Measurements from ENCODE around the gene IGFALS. TPM values are rescaled to one million over a fixed set of nuclear protein-coding genes. Genes with fewer than 3 reads are reported as not detected.

IGFALS gene
- total and polyA plus RNA-seq, 7 donors, result 0.12 to 0.38 (median 0.18) TPM; not detected in 3

DNA sequence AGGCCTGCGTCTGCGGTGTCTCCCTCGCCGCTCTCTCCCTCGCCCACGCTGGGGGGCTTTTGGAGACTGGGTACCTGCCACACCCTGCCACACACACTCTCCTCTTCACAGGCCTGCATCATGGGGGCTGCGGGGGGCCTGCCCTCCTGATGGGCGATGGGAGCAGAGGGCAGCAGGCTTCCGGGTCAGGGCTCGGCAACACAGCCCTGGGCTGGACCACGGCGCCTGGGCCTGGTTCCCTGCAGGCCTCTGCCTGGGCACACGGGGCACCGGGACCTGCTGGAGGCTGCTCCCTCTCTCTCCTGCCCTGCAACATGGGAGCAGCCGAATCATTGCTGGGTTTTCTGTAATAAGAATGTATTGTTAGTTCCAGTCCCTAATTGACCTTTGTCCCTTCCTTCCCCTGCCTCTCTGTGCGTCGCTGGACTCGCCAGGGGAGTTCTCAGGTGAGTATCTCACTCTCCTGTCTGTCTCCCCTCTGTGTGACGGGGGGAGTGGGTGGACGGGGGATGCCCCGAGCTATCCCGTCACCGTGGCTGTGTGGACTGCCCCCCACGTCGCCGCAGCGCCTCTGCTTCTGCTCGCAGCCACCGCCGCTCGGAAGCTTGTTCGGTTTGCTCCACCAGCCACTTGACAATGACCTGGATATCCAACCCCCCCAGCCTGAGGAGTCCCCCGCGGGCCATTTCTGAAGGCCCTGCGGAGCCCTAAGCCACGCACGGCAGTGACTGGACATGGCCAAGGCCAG lies 35.6 kb downstream of the IGFALS start:
- Histone ChIP-seq H3K4me3 (no peak overlapping the region), H3K4me1 (no peaks in the 10 kb centered on the region), H3K36me3 (ENCODE audit: insufficient read depth in 1 of 2, low read depth in 1 of 2) (peaks cover 0 to 70% of the 10 kb centered on the region in 2 donors), H3K27me3 (ENCODE audit: insufficient read depth in 3 of 3, low read length in 2 of 3) (no peaks in the 10 kb centered on the region), H3K27ac (no peak overlapping the region), H3K9me3 (no peaks in the 10 kb centered on the region)
- 94 to 95% (median 95%) methylated on average over 32 to 37 of the region's 37 CpGs for WGBS, 3 donors
- ATAC-seq, result no peak
- TF ChIP-seq, protein P1, sequence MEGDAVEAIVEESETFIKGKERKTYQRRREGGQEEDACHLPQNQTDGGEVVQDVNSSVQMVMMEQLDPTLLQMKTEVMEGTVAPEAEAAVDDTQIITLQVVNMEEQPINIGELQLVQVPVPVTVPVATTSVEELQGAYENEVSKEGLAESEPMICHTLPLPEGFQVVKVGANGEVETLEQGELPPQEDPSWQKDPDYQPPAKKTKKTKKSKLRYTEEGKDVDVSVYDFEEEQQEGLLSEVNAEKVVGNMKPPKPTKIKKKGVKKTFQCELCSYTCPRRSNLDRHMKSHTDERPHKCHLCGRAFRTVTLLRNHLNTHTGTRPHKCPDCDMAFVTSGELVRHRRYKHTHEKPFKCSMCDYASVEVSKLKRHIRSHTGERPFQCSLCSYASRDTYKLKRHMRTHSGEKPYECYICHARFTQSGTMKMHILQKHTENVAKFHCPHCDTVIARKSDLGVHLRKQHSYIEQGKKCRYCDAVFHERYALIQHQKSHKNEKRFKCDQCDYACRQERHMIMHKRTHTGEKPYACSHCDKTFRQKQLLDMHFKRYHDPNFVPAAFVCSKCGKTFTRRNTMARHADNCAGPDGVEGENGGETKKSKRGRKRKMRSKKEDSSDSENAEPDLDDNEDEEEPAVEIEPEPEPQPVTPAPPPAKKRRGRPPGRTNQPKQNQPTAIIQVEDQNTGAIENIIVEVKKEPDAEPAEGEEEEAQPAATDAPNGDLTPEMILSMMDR (IDR thresholded peaks at IDR 0.05), result no peak
- intact Hi-C loops (cut with DNase I), result no loop called here
- no peak for DNase-seq

DNA sequence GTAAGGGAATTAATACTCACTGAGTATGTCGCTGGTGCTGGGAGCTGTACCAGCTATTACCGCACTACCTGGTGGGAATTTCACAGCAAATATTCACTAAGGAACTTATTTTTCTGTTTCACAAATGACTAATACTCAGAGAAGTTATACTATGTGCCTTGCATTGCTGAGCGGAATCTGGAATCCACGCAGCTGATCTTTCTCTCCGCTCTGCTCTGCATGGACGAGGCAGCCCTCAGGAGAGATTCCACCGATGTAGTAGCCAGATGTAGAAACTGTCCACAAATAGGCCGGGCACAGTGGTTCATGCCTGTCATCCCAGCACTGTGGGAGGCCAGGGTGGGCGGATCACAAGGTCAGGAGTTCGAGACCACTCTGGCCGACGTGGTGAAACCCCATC lies 39.3 kb downstream of the IGFALS start:
- intact Hi-C loops (cut with DNase I), result no loop called here
- H3K4me1 ChIP-seq, result no peaks in the 10 kb centered on the region
- DNase-seq (no peak), ATAC-seq (no peak)
- no peak overlapping the region for H3K4me3 ChIP-seq
- H3K36me3 ChIP-seq (ENCODE audit: insufficient read depth in 1 of 2, low read depth in 1 of 2), result peaks cover 0 to 76% of the 10 kb centered on the region in 2 donors
- H3K9me3 ChIP-seq, result no peaks in the 10 kb centered on the region
- TF ChIP-seq, protein P1 (IDR thresholded peaks at IDR 0.05), result no peak
- no peaks in the 10 kb centered on the region for H3K27me3 ChIP-seq (ENCODE audit: insufficient read depth in 3 of 3, low read length in 2 of 3)
- WGBS, 3 donors, result 92 to 94% (median 92%) methylated on average over 12 of the region's 12 CpGs
- no peak overlapping the region for H3K27ac ChIP-seq

DNA sequence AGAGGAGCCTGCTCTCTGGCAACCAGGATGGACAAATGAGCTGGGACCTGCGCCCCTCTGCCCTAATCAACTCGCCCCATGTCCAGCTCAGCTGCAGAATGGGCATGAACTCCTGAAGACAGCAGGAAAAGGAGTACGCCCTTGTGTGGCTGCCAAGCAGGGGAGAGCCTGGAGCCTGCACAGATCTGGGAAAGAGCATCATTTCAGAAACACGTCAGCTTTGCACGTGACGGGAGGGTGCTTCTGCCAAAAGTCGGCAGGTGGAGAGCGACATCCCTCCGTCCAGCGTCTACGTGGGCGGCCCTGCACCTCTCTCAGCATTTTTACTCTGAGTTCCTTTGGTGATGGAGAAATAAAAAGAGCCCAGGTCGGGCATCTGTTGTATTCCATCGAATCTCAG lies 40.7 kb downstream of the IGFALS start:
- Histone ChIP-seq H3K36me3 (ENCODE audit: insufficient read depth in 1 of 2, low read depth in 1 of 2) (peaks cover 0 to 82% of the 10 kb centered on the region in 2 donors), H3K9me3 (no peaks in the 10 kb centered on the region), H3K4me1 (no peaks in the 10 kb centered on the region), H3K27ac (no peak overlapping the region), H3K27me3 (ENCODE audit: insufficient read depth in 3 of 3, low read length in 2 of 3) (no peaks in the 10 kb centered on the region), H3K4me3 (no peak overlapping the region)
- TF ChIP-seq, protein P1 (IDR thresholded peaks at IDR 0.05), result no peak
- intact Hi-C loops (cut with DNase I), result no loop called here
- 91 to 97% (median 92%) methylated on average over 14 of the region's 14 CpGs for WGBS, 3 donors
- ATAC-seq (no peak), DNase-seq (no peak)

DNA sequence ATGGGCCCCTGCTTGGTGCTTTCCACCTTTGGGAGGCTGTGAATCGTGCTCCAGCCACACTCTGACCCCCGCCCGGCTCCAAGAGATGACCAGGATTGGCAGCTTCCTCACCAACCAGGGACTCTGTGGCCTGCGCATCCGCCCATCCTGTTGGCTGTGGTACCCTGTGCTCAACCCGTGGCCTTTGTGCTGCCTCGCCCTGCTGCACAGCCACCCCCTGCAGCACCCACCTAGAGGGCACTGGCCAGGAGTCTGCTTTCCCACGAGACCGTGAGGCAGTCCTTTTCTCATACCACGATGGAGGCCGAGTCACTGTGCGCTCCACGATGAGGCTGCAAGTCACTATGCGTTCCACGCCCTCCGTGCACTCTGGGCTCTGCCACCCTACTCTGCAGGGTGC lies 41.6 kb downstream of the IGFALS start:
- TF ChIP-seq, protein P1 (IDR thresholded peaks at IDR 0.05), result no peak
- H3K4me3 ChIP-seq, result no peak overlapping the region
- H3K36me3 ChIP-seq (ENCODE audit: insufficient read depth in 1 of 2, low read depth in 1 of 2), result peaks cover 0 to 85% of the 10 kb centered on the region in 2 donors
- H3K27ac ChIP-seq, result no peak overlapping the region
- ATAC-seq (no peak), DNase-seq (no peak)
- H3K9me3 ChIP-seq, result no peaks in the 10 kb centered on the region
- intact Hi-C loops (cut with DNase I), result no loop called here
- no peaks in the 10 kb centered on the region for H3K27me3 ChIP-seq (ENCODE audit: insufficient read depth in 3 of 3, low read length in 2 of 3)
- 93 to 96% (median 94%) methylated on average over 16 of the region's 16 CpGs for WGBS, 3 donors
- no peaks in the 10 kb centered on the region for H3K4me1 ChIP-seq
